Neutrophil (primary cell): ENCODE data around the gene RNF130.
A peak's percentile ranks its signal among the peaks of the same experiment; 100 is the strongest.

Experiments
- H3K27ac ChIP-seq: fragments of 200-600 bp; sonication (generic); 2 replicates; pipeline ENCODE4 v1.5.1; 2016; ENCODE audit warnings: mild to moderate bottlenecking, moderate library complexity
- H3K27me3 ChIP-seq: fragments of 200-600 bp; sonication (generic); 2 replicates; pipeline ENCODE4 v1.6.0; 2016; ENCODE audit warnings: mild to moderate bottlenecking
- H3K36me3 ChIP-seq: fragments of 200-600 bp; sonication (generic); 2 replicates; pipeline ENCODE4 v1.5.1; 2017
- H3K4me1 ChIP-seq, 2 experiments: fragments of 200-600 bp in 1 of 2; sonication (generic) in 1 of 2; 1 replicate in 1 of 2; 2 replicates in 1 of 2; pipeline versions ENCODE4 v1.5.1 to v1.6.1; 2013 to 2016; ENCODE audit warnings: low read depth in 1 of 2, low read length in 1 of 2, mild to moderate bottlenecking in 1 of 2, moderate library complexity in 1 of 2; ENCODE audit not compliant: control insufficient read depth in 1 of 2, insufficient read depth in 1 of 2
- H3K4me3 ChIP-seq, 2 experiments: fragments of 200-600 bp in 1 of 2; sonication (generic) in 1 of 2; 1 replicate in 1 of 2; 2 replicates in 1 of 2; pipeline ENCODE4 v1.5.1; 2013 to 2016; ENCODE audit warnings: low read depth in 1 of 2, low read length in 1 of 2, mild to moderate bottlenecking in 1 of 2, moderate library complexity in 1 of 2
- H3K9me3 ChIP-seq: fragments of 200-600 bp; sonication (generic); 2 replicates; pipeline ENCODE4 v1.5.1; 2016
- CTCF ChIP-seq: fragments of 200-600 bp; sonication (generic); IDR thresholded peaks from 2 replicates; pipeline ENCODE4 v1.5.1; 2016; ENCODE audit warnings: antibody characterized with exemption

Gene RNF130

GRCh38 chr5:179913461-179913860 is 158.1 kb downstream of the RNF130 start:
- Histone ChIP-seq H3K4me1 (peaks cover 18 to 26% of the 10 kb centered on the region in 2 experiments), H3K27ac (no peak overlapping the region), H3K4me3 (no peak overlapping the region), H3K27me3 (no peaks in the 10 kb centered on the region), H3K9me3 (no peaks in the 10 kb centered on the region), H3K36me3 (no peaks in the 10 kb centered on the region)
- no peak for TF ChIP-seq CTCF

GRCh38 chr5:179912951-179913350 is 158.6 kb downstream of the RNF130 start:
- Histone ChIP-seq H3K36me3 (no peaks in the 10 kb centered on the region), H3K27ac (no peak overlapping the region), H3K4me3 (no peak overlapping the region), H3K27me3 (no peaks in the 10 kb centered on the region), H3K9me3 (no peaks in the 10 kb centered on the region), H3K4me1 (peaks cover 23 to 31% of the 10 kb centered on the region in 2 experiments)
- no peak for TF ChIP-seq CTCF

GRCh38 chr5:179912386-179912785 is 159.2 kb downstream of the RNF130 start:
- Histone ChIP-seq H3K36me3 (no peaks in the 10 kb centered on the region), H3K9me3 (no peaks in the 10 kb centered on the region), H3K4me1 (peaks cover 21 to 27% of the 10 kb centered on the region in 2 experiments), H3K27me3 (no peaks in the 10 kb centered on the region), H3K27ac (no peak overlapping the region), H3K4me3 (no peak overlapping the region)
- no peak for TF ChIP-seq CTCF

GRCh38 chr5:179909224-179909623 is 162.3 kb downstream of the RNF130 start:
- H3K4me1 ChIP-seq: peaks cover 26% of the 10 kb centered on the region in 2 experiments
- no peak overlapping the region for H3K4me3 ChIP-seq
- H3K9me3 ChIP-seq: no peaks in the 10 kb centered on the region
- no peak overlapping the region for H3K27ac ChIP-seq
- no peak for TF ChIP-seq CTCF
- H3K27me3 ChIP-seq: no peaks in the 10 kb centered on the region
- H3K36me3 ChIP-seq: peaks cover 4% of the 10 kb centered on the region

- peak overlapping the region; percentile 62 for H3K27ac ChIP-seq
- no peaks in the 10 kb centered on the region for H3K27me3 ChIP-seq
- no peak for TF ChIP-seq CTCF
- H3K9me3 ChIP-seq: no peaks in the 10 kb centered on the region
- H3K4me1 ChIP-seq: peaks cover 21 to 22% of the 10 kb centered on the region in 2 experiments
- H3K4me3 ChIP-seq: no peak overlapping the region
- H3K36me3 ChIP-seq: peaks cover 9% of the 10 kb centered on the region
Observed at GRCh38 chr5:179908528-179908927, 163.0 kb downstream of the RNF130 start.
